Stomach (tissue), 9 donors: Measurements from ENCODE around the gene ACAT2. TPM values are rescaled to one million over a fixed set of nuclear protein-coding genes. Genes with fewer than 3 reads are reported as not detected.
"Not testable (repeated sequence)": the region's sequence is repeated elsewhere in the genome, so short reads cannot be mapped to it uniquely, and the experiment has no call there.

ENCODE experiments used
- DNase-seq, 2 donors: peaks; one replicate each; pipeline versions ENCODE4 v3.0.0 to v3.0.0-alpha.2; 2013 to 2019
- H3K27ac ChIP-seq, 5 donors: fragments of 200-600 bp in 4 of 5; sonication (generic) in 4 of 5; one replicate each; pipeline ENCODE4 v1.5.1; 2013 to 2019; ENCODE audit warnings: mild to moderate bottlenecking in 1 of 5, moderate library complexity in 1 of 5
- H3K27me3 ChIP-seq, 3 donors: fragments of 200-600 bp; sonication (generic); one replicate each; pipeline ENCODE4 v1.5.1; 2017 to 2019; ENCODE audit warnings: mixed run types in 1 of 3
- H3K36me3 ChIP-seq, 4 donors: fragments of 200-600 bp; sonication (generic); 1 replicate in 3 of 4; 2 replicates in 1 of 4; pipeline ENCODE4 v1.5.1; 2016 to 2019
- H3K4me1 ChIP-seq, 4 donors: fragments of 200-600 bp; sonication (generic); one replicate each; pipeline ENCODE4 v1.5.1; 2016 to 2019
- H3K4me3 ChIP-seq, 4 donors: fragments of 200-600 bp; sonication (generic) in 3 of 4; one replicate each; pipeline ENCODE4 v1.5.1; 2016 to 2019; ENCODE audit warnings: mild to moderate bottlenecking in 1 of 4
- H3K9me3 ChIP-seq, 4 donors: fragments of 200-600 bp; sonication (generic); one replicate each; pipeline ENCODE4 v1.5.1; 2016 to 2019
- CTCF ChIP-seq, 7 experiments: fragments of 450-650 bp in 4 of 7; fragments of 200-600 bp in 3 of 7; sonication (generic) in 3 of 7; IDR thresholded peaks; one replicate each; pipeline ENCODE4 v1.5.1; 2016 to 2019; ENCODE audit warnings: antibody characterized with exemption in 7 of 7, control low read depth in 2 of 7, mild to moderate bottlenecking in 1 of 7
- EP300 ChIP-seq: sonication (generic); formaldehyde crosslinking; IDR thresholded peaks from one replicate; pipeline ENCODE4 v1.6.1; 2017; ENCODE audit warnings: antibody characterized with exemption
- POLR2A ChIP-seq, 4 donors: fragments of 450-650 bp; IDR thresholded peaks; one replicate each; pipeline ENCODE4 v1.6.1; 2016; ENCODE audit warnings: antibody characterized with exemption in 4 of 4, control low read depth in 2 of 4, mild to moderate bottlenecking in 1 of 4, moderate library complexity in 1 of 4
- POLR2AphosphoS5 ChIP-seq, 3 donors: sonication (generic); formaldehyde crosslinking; IDR thresholded peaks; one replicate each; pipeline ENCODE4 v1.6.1; 2016; ENCODE audit warnings: antibody characterized with exemption in 3 of 3
- WGBS, 5 donors: extraction: QIAGEN DNeasy Blood & Tissue Kit in 3 of 5; methylation state at CpG; one replicate each; pipeline versions ENCODE4 v1.1.5 to v1.1.7; 2013 to 2018; 5-methylcytosine and 5-hydroxymethylcytosine counted together
- intact Hi-C: fragments of 100-400 bp; cut with DNase I; formaldehyde crosslinking; loops from one replicate; pipeline ENCODE4 v1.15.1; 2023; ENCODE audit warnings: low total_unique reads
- polyA plus RNA-seq, 3 donors: library from polyadenylated mRNA; stranded (reverse); fragments of 200-250 nt; gene quantifications; one replicate each; pipeline ENCODE4 v1.2.3, GENCODE V29; 2013
- total RNA-seq, 5 donors: library from RNA; depleted of rRNA; stranded (reverse); fragments of >200 nt; gene quantifications; one replicate each; pipeline versions ENCODE4 v1.1.0 to v1.2.3, GENCODE V29; 2014 to 2016
- donor health status: healthy with polysubstance abuse.
- donor health status: Bipolar disorder and iron deficiency.
- donor health status: healthy.

ACAT2 gene
- total and polyA plus RNA-seq, 8 donors = 0.58 to 82.1 (median 22.7) TPM

GRCh38 chr6:159819932-159820640 lies 58.2 kb downstream of the ACAT2 start:
- WGBS, 5 donors = 65 to 73% (median 69%) methylated on average over 27 to 28 of the region's 28 CpGs
- no peak for TF ChIP-seq EP300
- TF ChIP-seq POLR2A (IDR thresholded peaks at IDR 0.05) = no peak
- TF ChIP-seq CTCF (IDR thresholded peaks at IDR 0.05) = no peak
- no peak for TF ChIP-seq POLR2AphosphoS5 (IDR thresholded peaks at IDR 0.05)
- Histone ChIP-seq H3K27me3 (no peaks in the 10 kb centered on the region), H3K4me1 (peaks cover 0 to 13% (median 6%) of the 10 kb centered on the region in 4 donors), H3K9me3 (no peaks in the 10 kb centered on the region), H3K36me3 (no peaks in the 10 kb centered on the region), H3K27ac (no peak overlapping the region), H3K4me3 (no peak overlapping the region)
- peak in 1 of 2 donors; percentile 30 for DNase-seq
- intact Hi-C loops = no loop called here

GRCh38 chr6:159821122-159821521 lies 59.3 kb downstream of the ACAT2 start:
- H3K27me3 ChIP-seq = no peaks in the 10 kb centered on the region
- no peak overlapping the region for H3K4me3 ChIP-seq
- H3K27ac ChIP-seq = no peak overlapping the region
- no peaks in the 10 kb centered on the region for H3K9me3 ChIP-seq
- TF ChIP-seq POLR2AphosphoS5 (IDR thresholded peaks at IDR 0.05) (no peak), CTCF (IDR thresholded peaks at IDR 0.05) (no peak), EP300 (no peak), POLR2A (IDR thresholded peaks at IDR 0.05) (no peak)
- WGBS, 5 donors = 81 to 95% (median 88%) methylated on average over 10 to 11 of the region's 11 CpGs
- intact Hi-C loops = no loop called here
- H3K4me1 ChIP-seq = peaks cover 0 to 13% (median 6%) of the 10 kb centered on the region in 4 donors
- no peak for DNase-seq
- no peaks in the 10 kb centered on the region for H3K36me3 ChIP-seq

- Histone ChIP-seq H3K4me1 (peaks cover 0 to 8% (median 3%) of the 10 kb centered on the region in 4 donors), H3K9me3 (no peaks in the 10 kb centered on the region), H3K27me3 (no peaks in the 10 kb centered on the region), H3K36me3 (no peaks in the 10 kb centered on the region), H3K4me3 (no peak overlapping the region), H3K27ac (no peak overlapping the region)
- TF ChIP-seq EP300 (no peak), POLR2AphosphoS5 (IDR thresholded peaks at IDR 0.05) (no peak), POLR2A (IDR thresholded peaks at IDR 0.05) (no peak), CTCF (IDR thresholded peaks at IDR 0.05) (no peak)
- WGBS, 5 donors = 81 to 90% (median 89%) methylated on average over 10 of the region's 10 CpGs
- DNase-seq = no peak
- intact Hi-C loops = no loop called here
Measured at GRCh38 chr6:159821726-159822125, 59.9 kb downstream of the ACAT2 start.

GRCh38 chr6:159823953-159824352 lies 62.1 kb downstream of the ACAT2 start:
- Histone ChIP-seq H3K9me3 (no peaks in the 10 kb centered on the region), H3K4me1 (no peaks in the 10 kb centered on the region), H3K36me3 (no peaks in the 10 kb centered on the region), H3K4me3 (no peak overlapping the region), H3K27ac (no peak overlapping the region), H3K27me3 (no peaks in the 10 kb centered on the region)
- WGBS, 5 donors = 88 to 94% (median 92%) methylated on average over 3 of the region's 3 CpGs
- DNase-seq = no peak
- TF ChIP-seq POLR2A (IDR thresholded peaks at IDR 0.05) (no peak), EP300 (no peak)
- intact Hi-C loops = no loop called here

- H3K4me3 ChIP-seq, H3K27ac ChIP-seq, H3K4me1 ChIP-seq, H3K9me3 ChIP-seq, H3K27me3 ChIP-seq, H3K36me3 ChIP-seq, DNase-seq, intact Hi-C loops: not testable (repeated sequence)
- 92 to 97% (median 94%) methylated on average over 9 of the region's 9 CpGs for WGBS, 5 donors
Measured at GRCh38 chr6:159824690-159825089, 62.8 kb downstream of the ACAT2 start.
